CD14-positive monocyte (primary cell): Measurements from ENCODE around the gene GLB1L3. TPM values are rescaled to one million over a fixed set of nuclear protein-coding genes. Genes with fewer than 3 reads are reported as not detected.

Source experiments
- DNase-seq, 3 donors: peaks; one replicate each; pipeline ENCODE4 v3.0.0-alpha.2; 2011 to 2022
- H2AFZ ChIP-seq: 2 replicates; pipeline ENCODE4 v1.6.0; 2012; ENCODE audit warnings: mild to moderate bottlenecking, low read depth, low read length, inconsistent platforms; ENCODE audit not compliant: insufficient read depth, poor library complexity, severe bottlenecking
- H3K27ac ChIP-seq, 2 donors: 1 replicate in 1 of 2; 2 replicates in 1 of 2; pipeline ENCODE4 v1.5.1; 2012 to 2013; ENCODE audit warnings: low read length in 2 of 2, control low read depth in 1 of 2, inconsistent platforms in 1 of 2, low read depth in 1 of 2, mild to moderate bottlenecking in 1 of 2
- H3K27me3 ChIP-seq, 2 donors: one replicate each; pipeline versions ENCODE4 v1.6.0 to v1.6.1; 2011 to 2013; ENCODE audit warnings: low read length in 2 of 2; ENCODE audit not compliant: control insufficient read depth in 2 of 2, insufficient read depth in 2 of 2
- H3K36me3 ChIP-seq, 2 donors: replicated peaks in 1 of 2; 1 replicate in 1 of 2; 2 replicates in 1 of 2; pipeline versions ENCODE4 v1.5.1 to v1.6.1; 2012 to 2013; ENCODE audit warnings: low read length in 2 of 2, control low read depth in 1 of 2, inconsistent platforms in 1 of 2, mild to moderate bottlenecking in 1 of 2; ENCODE audit not compliant: insufficient read depth in 2 of 2, control insufficient read depth in 1 of 2
- H3K4me1 ChIP-seq, 2 donors: 1 replicate in 1 of 2; 2 replicates in 1 of 2; pipeline versions ENCODE4 v1.5.1 to v1.6.1; 2012 to 2013; ENCODE audit warnings: low read length in 2 of 2, control low read depth in 1 of 2, inconsistent platforms in 1 of 2, mild to moderate bottlenecking in 1 of 2, moderate library complexity in 1 of 2; ENCODE audit not compliant: insufficient read depth in 2 of 2, control insufficient read depth in 1 of 2
- H3K4me2 ChIP-seq: replicated peaks from 2 replicates; pipeline ENCODE3; 2012; ENCODE audit warnings: low read length, moderate library complexity, mild to moderate bottlenecking; ENCODE audit not compliant: poor library complexity, severe bottlenecking; ENCODE audit errors: extremely low read depth
- H3K4me3 ChIP-seq, 3 experiments: fragments of 200-600 bp in 1 of 3; sonication (generic) in 1 of 3; replicated peaks in 1 of 3; 1 replicate in 2 of 3; 2 replicates in 1 of 3; pipeline ENCODE4 v1.5.1; 2011 to 2013; ENCODE audit warnings: low read length in 3 of 3, mild to moderate bottlenecking in 3 of 3, control low read depth in 2 of 3, low read depth in 2 of 3, inconsistent platforms in 1 of 3, moderate library complexity in 1 of 3
- H3K79me2 ChIP-seq: 2 replicates; pipeline ENCODE4 v1.6.0; 2012; ENCODE audit warnings: mild to moderate bottlenecking, control low read depth, inconsistent platforms, low read length, moderate library complexity; ENCODE audit not compliant: insufficient read depth
- H3K9ac ChIP-seq: 2 replicates; pipeline ENCODE4 v1.6.0; 2017; ENCODE audit warnings: low read length, mild to moderate bottlenecking; ENCODE audit not compliant: insufficient read depth, poor library complexity, severe bottlenecking
- H3K9me3 ChIP-seq, 2 donors: replicated peaks in 1 of 2; 1 replicate in 1 of 2; 2 replicates in 1 of 2; pipeline versions ENCODE4 v1.5.1 to v1.6.1; 2012 to 2013; ENCODE audit warnings: low read length in 2 of 2, control low read depth in 1 of 2; ENCODE audit not compliant: control insufficient read depth in 1 of 2, insufficient read depth in 1 of 2
- H4K20me1 ChIP-seq: 2 replicates; pipeline ENCODE4 v1.6.0; 2012; ENCODE audit warnings: mild to moderate bottlenecking, low read length, control low read depth, moderate library complexity; ENCODE audit not compliant: insufficient read depth
- H3K27ac Mint-ChIP-seq, 7 donors: one replicate each; pipeline ENCODE4 v1.8.0; 2020; ENCODE audit warnings: mild to moderate bottlenecking in 7 of 7, mixed read lengths in 7 of 7, moderate library complexity in 6 of 7, inconsistent platforms in 2 of 7
- H3K27me3 Mint-ChIP-seq, 3 donors: one replicate each; pipeline ENCODE4 v1.8.0; 2021 to 2022; ENCODE audit warnings: low read depth in 3 of 3, mild to moderate bottlenecking in 3 of 3, mixed read lengths in 3 of 3, moderate library complexity in 3 of 3, inconsistent platforms in 1 of 3
- H3K36me3 Mint-ChIP-seq, 2 donors: one replicate each; pipeline ENCODE4 v1.8.0; 2020; ENCODE audit warnings: mixed read lengths in 2 of 2, inconsistent platforms in 1 of 2, mild to moderate bottlenecking in 1 of 2
- H3K4me1 Mint-ChIP-seq: one replicate; pipeline ENCODE4 v1.8.0; 2020; ENCODE audit warnings: mild to moderate bottlenecking, mixed read lengths
- H3K4me3 Mint-ChIP-seq, 2 donors: one replicate each; pipeline ENCODE4 v1.8.0; 2020; ENCODE audit warnings: mild to moderate bottlenecking in 2 of 2, mixed read lengths in 2 of 2, moderate library complexity in 1 of 2
- H3K9me3 Mint-ChIP-seq, 7 donors: one replicate each; pipeline ENCODE4 v1.8.0; 2020 to 2022; ENCODE audit warnings: mixed read lengths in 7 of 7, mild to moderate bottlenecking in 6 of 7, moderate library complexity in 6 of 7, inconsistent platforms in 2 of 7
- CTCF ChIP-seq: fragments of 200-600 bp; IDR thresholded peaks from one replicate; pipeline ENCODE4 v1.8.0; 2022; ENCODE audit warnings: antibody characterized with exemption, mild to moderate bottlenecking
- whole genome bisulfite sequencing: methylation state at CpG from one replicate; pipeline ENCODE4 v1.1.5; 2013; ENCODE audit warnings: missing lambda C conversion rate; ENCODE audit not compliant: insufficient coverage; 5-methylcytosine and 5-hydroxymethylcytosine counted together
- intact Hi-C, 2 donors: fragments of 100-400 bp; cut with micrococcal nuclease; formaldehyde crosslinking; loops; one replicate each; pipeline versions ENCODE4 v1.15.0 to v1.15.1; 2023
- polyA plus RNA-seq, 3 donors: library from polyadenylated mRNA; depleted of rRNA in 1 of 3; unstranded in 2 of 3; stranded (reverse) in 1 of 3; fragments of 300-500 nt in 2 of 3; fragments of >200 nt in 1 of 3; fragmentation: Illumina TruSeq in 2 of 3; gene quantifications; 1 replicate in 2 of 3; 2 replicates in 1 of 3; pipeline ENCODE4 v1.2.3, GENCODE V29; 2012 to 2021

The GLB1L3 gene
- polyA plus RNA-seq, 3 donors, result not detected

- DNase-seq, result no peak
- Histone ChIP-seq H3K4me3 (no peak overlapping the region), H4K20me1 (no peaks in the 10 kb centered on the region), H3K79me2 (no peaks in the 10 kb centered on the region), H3K27ac (no peak overlapping the region), H2AFZ (no peak overlapping the region), H3K9me3 (no peaks in the 10 kb centered on the region), H3K9ac (no peak overlapping the region), H3K27me3 (no peaks in the 10 kb centered on the region), H3K36me3 (no peaks in the 10 kb centered on the region), H3K4me2 (no peak overlapping the region), H3K4me1 (no peaks in the 10 kb centered on the region)
- Mint-ChIP-seq H3K27ac (no peak overlapping the region), H3K36me3 (no peaks in the 10 kb centered on the region), H3K9me3 (peaks cover 0 to 3% (median 0%) of the 10 kb centered on the region in 7 donors), H3K4me3 (no peak overlapping the region), H3K4me1 (no peaks in the 10 kb centered on the region), H3K27me3 (peaks cover 0 to 18% (median 0%) of the 10 kb centered on the region in 3 donors)
- TF ChIP-seq CTCF, result no peak
- no CpG with 5 or more reads among the region's 6 CpGs for WGBS
- intact Hi-C loops, result no loop called here
Measured at GRCh38 chr11:134349109-134349801, 73.1 kb downstream of the GLB1L3 start.

GRCh38 chr11:134349802-134350355 is 73.7 kb downstream of the GLB1L3 start:
- H3K27me3 Mint-ChIP-seq, result peaks cover 1 to 18% (median 2%) of the 10 kb centered on the region in 3 donors

More at GRCh38 chr11:134349802-134350355, 73.7 kb downstream of the GLB1L3 start:
- Mint-ChIP-seq H3K4me1 (no peaks in the 10 kb centered on the region), H3K4me3 (no peak overlapping the region), H3K27ac (no peak overlapping the region), H3K9me3 (peaks cover 0 to 3% (median 0%) of the 10 kb centered on the region in 7 donors), H3K36me3 (no peaks in the 10 kb centered on the region)
- DNase-seq, result no peak
- Histone ChIP-seq H3K27ac (no peak overlapping the region), H3K79me2 (no peaks in the 10 kb centered on the region), H3K9ac (no peak overlapping the region), H2AFZ (no peak overlapping the region), H3K4me1 (no peaks in the 10 kb centered on the region), H3K36me3 (no peaks in the 10 kb centered on the region), H3K27me3 (no peaks in the 10 kb centered on the region), H3K4me2 (no peak overlapping the region), H4K20me1 (no peaks in the 10 kb centered on the region), H3K4me3 (no peak overlapping the region), H3K9me3 (no peaks in the 10 kb centered on the region)
- intact Hi-C loops, result no loop called here
- WGBS, result 94% methylated on average over 4 of the region's 10 CpGs
- no peak for TF ChIP-seq CTCF
